HCT116 (cell line): ENCODE results near the gene CPTP. TPM values are rescaled to one million over a fixed set of nuclear protein-coding genes. Genes with fewer than 3 reads are reported as not detected.

Experiments used
- ATAC-seq: fragments of 200-7000 bp; cut with Tn5 transposase; 2 replicates; pipeline ENCODE4 v1.9.1; 2020; ENCODE audit warnings: mild to moderate bottlenecking, moderate library complexity
- BruUV-seq: library from RNA; stranded (reverse); fragments of 400-500 nt; replicated peaks from 2 replicates; lab custom pipeline; 2021; lab: Mats Ljungman, UMichigan
- CTCF ChIA-PET: fragments of 300-600 bp; sonication (Branson Sonifier 250); formaldehyde crosslinking; loops from one replicate; lab custom pipeline; 2021; ENCODE audit warnings: antibody characterized with exemption; lab: Charles Lee
- POLR2A ChIA-PET: fragments of 300-600, 350-600 bp; sonication (Branson Sonifier 250); formaldehyde crosslinking; loops from one replicate; lab custom pipeline; 2021; ENCODE audit warnings: antibody characterized with exemption; lab: Charles Lee
- RAD21 ChIA-PET, 2 experiments: fragments of 300-600 bp; sonication (Branson Sonifier 250); formaldehyde crosslinking; loops; one replicate each; lab custom pipeline; 2023; ENCODE audit warnings: low total read pairs in 2 of 2; ENCODE audit not compliant: uncharacterized antibody in 2 of 2, unreplicated experiment in 2 of 2, low non-redundant PET in 1 of 2; lab: Charles Lee
- DNase-seq: peaks from one replicate; pipeline ENCODE4 v3.0.0-alpha.2; 2010; ENCODE audit warnings: low read depth, low spot score
- H2AFZ ChIP-seq: fragments of 200-600 bp; shearing (Covaris generic), sonication (generic); 2 replicates; pipeline ENCODE4 v1.6.1; 2017; ENCODE audit warnings: low read depth, mixed run types, mixed read lengths, antibody characterized with exemption, low read length; ENCODE audit not compliant: poor library complexity, severe bottlenecking
- H3K27ac ChIP-seq: 2 replicates; pipeline ENCODE4 v1.5.1; 2012; ENCODE audit warnings: low read depth, low read length
- H3K27me3 ChIP-seq: fragments of 200-600 bp; sonication (generic); 2 replicates; pipeline ENCODE4 v1.6.1; 2016; ENCODE audit warnings: mixed run types, low read length, mixed read lengths; ENCODE audit not compliant: insufficient read depth
- H3K36me3 ChIP-seq, 2 experiments: fragments of 200-500 bp in 1 of 2; fragments of 200-600 bp in 1 of 2; sonication (Bioruptor generic) in 1 of 2; sonication (generic) in 1 of 2; 2 replicates each; pipeline versions ENCODE4 v1.5.1 to v1.6.1; 2014 to 2016; ENCODE audit warnings: low read length in 2 of 2, inconsistent platforms in 1 of 2, mixed read lengths in 1 of 2, mixed run types in 1 of 2; ENCODE audit not compliant: insufficient read depth in 2 of 2, control insufficient read depth in 1 of 2
- H3K4me1 ChIP-seq, 2 experiments: fragments of 200-600 bp in 1 of 2; sonication (generic) in 1 of 2; 2 replicates each; pipeline versions ENCODE4 v1.5.1 to v1.6.1; 2012 to 2017; ENCODE audit warnings: low read length in 2 of 2, inconsistent platforms in 1 of 2, mild to moderate bottlenecking in 1 of 2, mixed read lengths in 1 of 2, mixed run types in 1 of 2, moderate library complexity in 1 of 2; ENCODE audit not compliant: insufficient read depth in 2 of 2, control insufficient read depth in 1 of 2
- H3K4me2 ChIP-seq: fragments of 200-600 bp; sonication (generic); 2 replicates; pipeline ENCODE4 v1.6.1; 2017; ENCODE audit warnings: mixed run types, low read length, mixed read lengths
- H3K4me3 ChIP-seq, 2 experiments: fragments of 200-600 bp in 1 of 2; sonication (generic) in 1 of 2; replicated peaks in 1 of 2; 2 replicates each; pipeline ENCODE4 v1.5.1; 2011 to 2016; ENCODE audit warnings: low read length in 2 of 2, control low read depth in 1 of 2, low read depth in 1 of 2, mild to moderate bottlenecking in 1 of 2, mixed read lengths in 1 of 2, mixed run types in 1 of 2
- H3K79me2 ChIP-seq: fragments of 200-600 bp; sonication (generic); 2 replicates; pipeline ENCODE4 v1.6.1; 2017; ENCODE audit warnings: mild to moderate bottlenecking, mixed run types, low read length, moderate library complexity, mixed read lengths; ENCODE audit not compliant: insufficient read depth
- H3K9ac ChIP-seq: fragments of 200-600 bp; sonication (generic); 2 replicates; pipeline ENCODE4 v1.6.1; 2016; ENCODE audit warnings: low read length, mixed read lengths
- H3K9me2 ChIP-seq: fragments of 200-600 bp; sonication (generic), shearing (Covaris generic); 2 replicates; pipeline ENCODE4 v1.6.1; 2017; ENCODE audit warnings: mixed run types, mild to moderate bottlenecking, moderate library complexity; ENCODE audit not compliant: insufficient read depth
- H3K9me3 ChIP-seq, 2 experiments: fragments of 200-500 bp in 1 of 2; fragments of 200-600 bp in 1 of 2; sonication (Bioruptor generic) in 1 of 2; sonication (generic) in 1 of 2; 2 replicates each; pipeline ENCODE4 v1.6.1; 2014 to 2017; ENCODE audit warnings: low read length in 2 of 2, mixed read lengths in 2 of 2, inconsistent platforms in 1 of 2, low read depth in 1 of 2, mild to moderate bottlenecking in 1 of 2, mixed run types in 1 of 2, moderate library complexity in 1 of 2; ENCODE audit not compliant: control insufficient read depth in 1 of 2, insufficient read depth in 1 of 2
- H4K20me1 ChIP-seq: fragments of 200-600 bp; sonication (generic), shearing (Covaris generic); 2 replicates; pipeline ENCODE4 v1.6.1; 2017; ENCODE audit warnings: mixed run types, mild to moderate bottlenecking, moderate library complexity; ENCODE audit not compliant: insufficient read depth
- ATF3 ChIP-seq: IDR thresholded peaks from 2 replicates; pipeline ENCODE4 v1.6.1; 2012
- CBX3 ChIP-seq: IDR thresholded peaks from 2 replicates; pipeline ENCODE4 v1.6.1; 2012; ENCODE audit warnings: low read depth
- CTCF ChIP-seq, 3 experiments: fragments of 200-600 bp in 1 of 3; sonication (generic) in 1 of 3; IDR thresholded peaks in 2 of 3; conservative IDR thresholded peaks in 1 of 3; 2 replicates each; pipeline ENCODE4 v1.5.1; 2012 to 2017; ENCODE audit warnings: low read depth in 2 of 3, low read length in 2 of 3, antibody characterized with exemption in 1 of 3, borderline replicate concordance in 1 of 3, control low read depth in 1 of 3, mild to moderate bottlenecking in 1 of 3, mixed read lengths in 1 of 3, mixed run types in 1 of 3, moderate library complexity in 1 of 3; ENCODE audit not compliant: insufficient read depth in 1 of 3
- EGR1 ChIP-seq: IDR thresholded peaks from 2 replicates; pipeline ENCODE4 v1.6.1; 2012; ENCODE audit warnings: low read depth
- ELF1 ChIP-seq: IDR thresholded peaks from 2 replicates; pipeline ENCODE4 v1.6.1; 2012; ENCODE audit warnings: low read depth, borderline replicate concordance
- EZH2phosphoT487 ChIP-seq: fragments of 200-600 bp; IDR thresholded peaks from 2 replicates; pipeline ENCODE4 v1.6.1; 2018; ENCODE audit warnings: antibody characterized with exemption, borderline replicate concordance
- FOSL1 ChIP-seq: IDR thresholded peaks from 2 replicates; pipeline ENCODE4 v1.6.1; 2012; ENCODE audit warnings: low read depth
- JUND ChIP-seq: IDR thresholded peaks from 2 replicates; pipeline ENCODE4 v1.6.1; 2012
- MAX ChIP-seq: IDR thresholded peaks from 2 replicates; pipeline ENCODE4 v1.6.1; 2012
- POLR2A ChIP-seq: IDR thresholded peaks from 2 replicates; pipeline ENCODE4 v1.7.0; 2011; ENCODE audit warnings: borderline replicate concordance; ENCODE audit not compliant: insufficient read depth, insufficient read length; ENCODE audit errors: extremely low read depth
- POLR2AphosphoS5 ChIP-seq: IDR thresholded peaks from 2 replicates; pipeline ENCODE4 v1.6.1; 2011; ENCODE audit warnings: mild to moderate bottlenecking, low read depth, low read length, moderate library complexity
- REST ChIP-seq: IDR thresholded peaks from 2 replicates; pipeline ENCODE4 v1.6.1; 2012; ENCODE audit warnings: low read depth
- SIN3A ChIP-seq: IDR thresholded peaks from 2 replicates; pipeline ENCODE4 v1.6.1; 2012; ENCODE audit warnings: low read depth
- SP1 ChIP-seq: IDR thresholded peaks from 2 replicates; pipeline ENCODE4 v1.6.1; 2012; ENCODE audit warnings: low read depth
- SRF ChIP-seq: IDR thresholded peaks from 2 replicates; pipeline ENCODE4 v1.6.1; 2012; ENCODE audit warnings: low read depth
- TCF7L2 ChIP-seq: IDR thresholded peaks from 2 replicates; pipeline ENCODE4 v1.7.0; 2011; ENCODE audit warnings: borderline replicate concordance, inconsistent platforms; ENCODE audit not compliant: insufficient read depth, insufficient read length; ENCODE audit errors: extremely low read depth
- YY1 ChIP-seq: IDR thresholded peaks from 2 replicates; pipeline ENCODE4 v1.6.1; 2011; ENCODE audit warnings: low read length, low read depth, moderate library complexity, mild to moderate bottlenecking; ENCODE audit not compliant: insufficient replicate concordance; ENCODE audit errors: extremely low read depth
- ZFX ChIP-seq: fragments of 450-650 bp; IDR thresholded peaks from 2 replicates; pipeline ENCODE4 v1.6.1; 2017
- ZNF274 ChIP-seq: fragments of 200-500 bp; sonication (Bioruptor generic); IDR thresholded peaks from 2 replicates; pipeline ENCODE4 v1.6.1; 2014; ENCODE audit warnings: mild to moderate bottlenecking, low read depth, low read length, inconsistent platforms
- intact Hi-C: fragments of 100-400 bp; cut with micrococcal nuclease; formaldehyde crosslinking; loops from 2 replicates; pipeline ENCODE4 v1.10.0; 2022
- total RNA-seq: library from RNA; stranded (reverse); gene quantifications from one replicate; pipeline ENCODE4 v1.2.1, GENCODE V29; 2021; ENCODE audit not compliant: unreplicated experiment

Gene CPTP
- total RNA-seq, 1 experiment from 2014 or later, result 16.3 TPM

GRCh38 chr1:1355416-1355815 is 30.8 kb downstream of the CPTP start:
- Histone ChIP-seq H3K36me3 (no peaks in the 10 kb centered on the region), H3K4me3 (no peak overlapping the region), H3K27ac (no peak overlapping the region), H3K4me1 (peaks cover 21 to 62% of the 10 kb centered on the region in 2 experiments), H4K20me1 (no peaks in the 10 kb centered on the region), H2AFZ (no peak overlapping the region), H3K27me3 (no peaks in the 10 kb centered on the region), H3K9me3 (no peaks in the 10 kb centered on the region), H3K9me2 (no peaks in the 10 kb centered on the region), H3K4me2 (peak overlapping the region; percentile 40), H3K79me2 (no peaks in the 10 kb centered on the region), H3K9ac (no peak overlapping the region)
- TF ChIP-seq JUND (no peak), POLR2A (no peak), ZFX (no peak), ATF3 (no peak), POLR2AphosphoS5 (no peak), CBX3 (no peak), SP1 (no peak), ELF1 (no peak), ZNF274 (no peak), SIN3A (no peak), FOSL1 (no peak), SRF (no peak), EZH2phosphoT487 (no peak), YY1 (no peak), CTCF (IDR thresholded peaks at IDR 0.05 in 2 of 3, conservative IDR thresholded peaks at IDR 0.05 in 1 of 3; ENCODE audit: borderline replicate concordance in 1 of 3, insufficient read depth in 1 of 3, low read depth in 2 of 3, low read length in 2 of 3) (no peak), TCF7L2 (no peak), REST (no peak), MAX (no peak), EGR1 (no peak)
- RAD21 ChIA-PET, result no interaction called here
- intact Hi-C loops, result no loop called here
- ATAC-seq, result peak; percentile 18; the same call in 1 of the 2 replicates
- POLR2A ChIA-PET, result no interaction called here
- no TSS peak for BruUV-seq
- no peak for DNase-seq
- CTCF ChIA-PET, result no interaction called here
